Right cardiac atrium (tissue), 5 donors: Measurements from ENCODE around the gene FAM228B. TPM values are rescaled to one million over a fixed set of nuclear protein-coding genes. Genes with fewer than 3 reads are reported as not detected.
"Not testable (repeated sequence)": the region's sequence is repeated elsewhere in the genome, so short reads cannot be mapped to it uniquely, and the experiment has no call there.

Experiments
- ATAC-seq, 2 donors: fragments of 200-7000 bp; cut with Tn5 transposase; one replicate each; pipeline versions ENCODE4 v1.8.0 to v1.9.1; 2020; ENCODE audit warnings: moderate library complexity in 2 of 2, mild to moderate bottlenecking in 1 of 2
- DNase-seq, 3 donors: peaks; one replicate each; pipeline ENCODE4 v3.0.0-alpha.2; 2020
- H3K27ac ChIP-seq: one replicate; pipeline ENCODE4 v1.5.1; 2013; ENCODE audit warnings: mild to moderate bottlenecking, low read length, control low read depth, moderate library complexity
- H3K27me3 ChIP-seq: one replicate; pipeline ENCODE4 v1.6.1; 2013; ENCODE audit not compliant: control insufficient read depth, insufficient read depth
- H3K4me1 ChIP-seq: one replicate; pipeline ENCODE4 v1.6.1; 2013; ENCODE audit warnings: low read length; ENCODE audit not compliant: control insufficient read depth, insufficient read depth
- H3K4me3 ChIP-seq: one replicate; pipeline ENCODE4 v1.5.1; 2013; ENCODE audit warnings: low read length, control low read depth
- H3K9me3 ChIP-seq: one replicate; pipeline ENCODE4 v1.6.1; 2013; ENCODE audit warnings: low read length; ENCODE audit not compliant: control insufficient read depth
- WGBS: extraction: QIAGEN DNeasy Blood & Tissue Kit; methylation state at CpG from one replicate; pipeline ENCODE4 v1.1.7; 2013; 5-methylcytosine and 5-hydroxymethylcytosine counted together
- intact Hi-C, 4 donors: fragments of 100-400 bp; cut with DNase I; formaldehyde crosslinking; loops; one replicate each; pipeline versions ENCODE4 v1.11.0 to v1.14.0; 2022 to 2023
- polyA plus RNA-seq: library from polyadenylated mRNA; stranded (reverse); fragments of 200-250 nt; gene quantifications from one replicate; pipeline ENCODE4 v1.2.3, GENCODE V29; 2013
- total RNA-seq, 4 donors: library from RNA; stranded (reverse); fragmentation: NEBNext Ultra II Directional; extraction: Animal tissue kit (Norgen Biotek cat#: 25700); gene quantifications; one replicate each; pipeline ENCODE4 v1.2.1, GENCODE V29; 2021
- donor health status: healthy with polysubstance abuse.
- donor health status: DM: no; HTN: yes; CAD: no.
- donor health status: DM: no; HTN: no; CAD: no.
- donor health status: DM: no; HTN: yes; CAD: no; lungs with severe emphysema.
- donor health status: DM: yes; HTN: yes; CAD: no.

The FAM228B gene
- total and polyA plus RNA-seq, 5 donors: 37.9 to 69.0 (median 55.8) TPM

- Histone ChIP-seq H3K27ac (no peak overlapping the region), H3K27me3 (no peaks in the 10 kb centered on the region), H3K4me3 (no peak overlapping the region), H3K4me1 (peaks cover 1% of the 10 kb centered on the region), H3K9me3 (no peaks in the 10 kb centered on the region)
- ATAC-seq (no peak), DNase-seq (no peak)
- 94% methylated on average over 7 of the region's 7 CpGs for WGBS
- intact Hi-C loops: no loop called here
These were observed 59.2 kb downstream of the FAM228B start for GRCh38 chr2:24182507-24182906.

GRCh38 chr2:24183366-24184069, 60.2 kb downstream of the FAM228B start:
- Histone ChIP-seq H3K27ac (no peak overlapping the region), H3K27me3 (no peaks in the 10 kb centered on the region), H3K9me3 (no peaks in the 10 kb centered on the region), H3K4me3 (no peak overlapping the region), H3K4me1 (peaks cover 1% of the 10 kb centered on the region)
- WGBS: 79% methylated on average over 6 of the region's 6 CpGs
- DNase-seq: no peak
- intact Hi-C loops: no loop called here
- ATAC-seq: no peak

- 75% methylated on average over 10 of the region's 10 CpGs for WGBS
- intact Hi-C loops: no loop called here
- no peak for DNase-seq
These were observed 66.3 kb downstream of the FAM228B start for GRCh38 chr2:24189551-24189950.

GRCh38 chr2:24190503-24190902, 67.2 kb downstream of the FAM228B start:
- intact Hi-C loops: loop anchor here in 1 of 4 donors (10.0 kb wide), 1 partner anchor 504 kb away; no protein-coding TSS in a partner anchor
- 91% methylated on average over 9 of the region's 9 CpGs for WGBS
- Histone ChIP-seq H3K27ac (no peak overlapping the region), H3K4me1 (no peaks in the 10 kb centered on the region), H3K4me3 (no peak overlapping the region), H3K27me3 (no peaks in the 10 kb centered on the region), H3K9me3 (no peaks in the 10 kb centered on the region)
- ATAC-seq: no peak
- DNase-seq: no peak

More at GRCh38 chr2:24189551-24189950, 66.3 kb downstream of the FAM228B start:
- no peak overlapping the region for H3K27ac ChIP-seq
- H3K4me1 ChIP-seq: no peaks in the 10 kb centered on the region
- H3K4me3 ChIP-seq: no peak overlapping the region
- H3K27me3 ChIP-seq: no peaks in the 10 kb centered on the region
- no peak for ATAC-seq
- no peaks in the 10 kb centered on the region for H3K9me3 ChIP-seq

- ATAC-seq: no peak
These were observed 67.9 kb downstream of the FAM228B start for GRCh38 chr2:24191156-24191555.

GRCh38 chr2:24191848-24192247, 68.6 kb downstream of the FAM228B start:
- Histone ChIP-seq H3K9me3 (no peaks in the 10 kb centered on the region), H3K4me1 (no peaks in the 10 kb centered on the region), H3K4me3 (no peak overlapping the region), H3K27ac (no peak overlapping the region), H3K27me3 (no peaks in the 10 kb centered on the region)
- intact Hi-C loops: loop anchor here in 1 of 4 donors (10.0 kb wide), 1 partner anchor 503 kb away; no protein-coding TSS in a partner anchor
- DNase-seq (no peak), ATAC-seq (no peak)
- 68% methylated on average over 5 of the region's 5 CpGs for whole genome bisulfite sequencing

More at GRCh38 chr2:24191156-24191555, 67.9 kb downstream of the FAM228B start:
- Histone ChIP-seq H3K4me1 (no peaks in the 10 kb centered on the region), H3K4me3 (no peak overlapping the region), H3K27me3 (no peaks in the 10 kb centered on the region), H3K27ac (no peak overlapping the region), H3K9me3 (no peaks in the 10 kb centered on the region)
- WGBS: 92% methylated on average over 9 of the region's 9 CpGs
- intact Hi-C loops: loop anchor here in 1 of 4 donors (10.0 kb wide), 1 partner anchor 504 kb away; no protein-coding TSS in a partner anchor
- no peak for DNase-seq

GRCh38 chr2:24197213-24197612, 73.9 kb downstream of the FAM228B start:
- not testable (repeated sequence) for H3K9me3 ChIP-seq, H3K4me1 ChIP-seq, ATAC-seq, H3K4me3 ChIP-seq, DNase-seq, H3K27me3 ChIP-seq, H3K27ac ChIP-seq
- 92% methylated on average over 1 of the region's 1 CpG for WGBS
- intact Hi-C loops: loop anchor here in 1 of 4 donors (10.0 kb wide), 1 partner anchor 498 kb away; no protein-coding TSS in a partner anchor

GRCh38 chr2:24199968-24200590, 76.8 kb downstream of the FAM228B start:
- WGBS: 73% methylated on average over 12 of the region's 12 CpGs
- ATAC-seq (peak; percentile 40 to 52), DNase-seq (peak in 1 of 3 donors; percentile 49)

GRCh38 chr2:24200799-24201198, 77.5 kb downstream of the FAM228B start:
- intact Hi-C loops: no loop called here
- Histone ChIP-seq H3K4me3 (no peak overlapping the region), H3K27me3 (no peaks in the 10 kb centered on the region), H3K9me3 (no peaks in the 10 kb centered on the region), H3K27ac (no peak overlapping the region), H3K4me1 (no peaks in the 10 kb centered on the region)
- peak in 1 of 2 donors; percentile 33 for ATAC-seq
- DNase-seq: no peak
- 97% methylated on average over 3 of the region's 3 CpGs for WGBS

More at GRCh38 chr2:24199968-24200590, 76.8 kb downstream of the FAM228B start:
- H3K9me3 ChIP-seq: no peaks in the 10 kb centered on the region
- no peaks in the 10 kb centered on the region for H3K27me3 ChIP-seq
- H3K4me3 ChIP-seq: no peak overlapping the region
- H3K4me1 ChIP-seq: no peaks in the 10 kb centered on the region
- H3K27ac ChIP-seq: no peak overlapping the region
- intact Hi-C loops: loop anchor here in 1 of 4 donors (10.0 kb wide), 1 partner anchor 495 kb away; no protein-coding TSS in a partner anchor

GRCh38 chr2:24203029-24203786, 79.9 kb downstream of the FAM228B start:
- ATAC-seq: no peak
- intact Hi-C loops: no loop called here
- DNase-seq: no peak
- Histone ChIP-seq H3K4me1 (no peaks in the 10 kb centered on the region), H3K27ac (no peak overlapping the region), H3K27me3 (no peaks in the 10 kb centered on the region), H3K9me3 (no peaks in the 10 kb centered on the region), H3K4me3 (no peak overlapping the region)
- WGBS: 81% methylated on average over 19 of the region's 19 CpGs

- intact Hi-C loops: no loop called here
- 77% methylated on average over 5 of the region's 5 CpGs for WGBS
These were observed 80.5 kb downstream of the FAM228B start for GRCh38 chr2:24203787-24204150.

More at GRCh38 chr2:24203787-24204150, 80.5 kb downstream of the FAM228B start:
- Histone ChIP-seq H3K27ac (no peak overlapping the region), H3K4me1 (no peaks in the 10 kb centered on the region), H3K4me3 (no peak overlapping the region), H3K27me3 (no peaks in the 10 kb centered on the region), H3K9me3 (no peaks in the 10 kb centered on the region)
- ATAC-seq: no peak
- DNase-seq: no peak
